B cell (primary cell): Measurements from ENCODE around the gene TMEM92. TPM values are rescaled to one million over a fixed set of nuclear protein-coding genes. Genes with fewer than 3 reads are reported as not detected.

ENCODE experiments used
- ATAC-seq: fragments of 200-7000 bp; cut with Tn5 transposase; one replicate; pipeline ENCODE4 v1.10.0; 2021; ENCODE audit warnings: low read depth, mild to moderate bottlenecking, moderate number of reproducible peaks, moderate library complexity
- CTCF ChIA-PET: fragments of 350-600 bp; sonication (Branson Sonifier 250); formaldehyde crosslinking; loops from one replicate; lab custom pipeline; 2021; ENCODE audit warnings: antibody characterized with exemption, inconsistent platforms; lab: Charles Lee
- POLR2A ChIA-PET: fragments of 350-600 bp; sonication (Branson Sonifier 250); formaldehyde crosslinking; loops from one replicate; lab custom pipeline; 2021; ENCODE audit warnings: antibody characterized with exemption; lab: Charles Lee
- DNase-seq: peaks from one replicate; pipeline ENCODE4 v3.0.0; 2013
- H2AFZ ChIP-seq: 2 replicates; pipeline ENCODE4 v1.6.1; 2012; ENCODE audit warnings: mild to moderate bottlenecking, low read depth, low read length; ENCODE audit not compliant: insufficient read depth, poor library complexity, severe bottlenecking
- H3K27ac ChIP-seq, 2 donors: 1 replicate in 1 of 2; 2 replicates in 1 of 2; pipeline ENCODE4 v1.5.1; 2012 to 2013; ENCODE audit warnings: low read length in 2 of 2, mild to moderate bottlenecking in 2 of 2, moderate library complexity in 1 of 2
- H3K27me3 ChIP-seq, 4 experiments: fragments of 200-600 bp in 1 of 4; sonication (generic) in 1 of 4; replicated peaks in 1 of 4; 1 replicate in 2 of 4; 2 replicates in 2 of 4; pipeline versions ENCODE4 v1.6.1 to v1.7.0; 2013 to 2016; ENCODE audit warnings: low read length in 3 of 4, mild to moderate bottlenecking in 2 of 4, mixed read lengths in 1 of 4, moderate library complexity in 1 of 4; ENCODE audit not compliant: insufficient read depth in 4 of 4, control insufficient read depth in 3 of 4; ENCODE audit errors: control extremely low read depth in 1 of 4
- H3K36me3 ChIP-seq, 2 experiments: replicated peaks in 1 of 2; 1 replicate in 1 of 2; 2 replicates in 1 of 2; pipeline versions ENCODE4 v1.6.1 to v1.7.1; 2013; ENCODE audit warnings: low read length in 1 of 2; ENCODE audit not compliant: insufficient read depth in 2 of 2, control insufficient read depth in 1 of 2; ENCODE audit errors: control extremely low read depth in 1 of 2, extremely low read depth in 1 of 2
- H3K4me1 ChIP-seq, 2 donors: fragments of 200-600 bp in 1 of 2; sonication (generic) in 1 of 2; 1 replicate in 1 of 2; 2 replicates in 1 of 2; pipeline versions ENCODE4 v1.5.1 to v1.6.1; 2013 to 2017; ENCODE audit warnings: low read length in 2 of 2; ENCODE audit not compliant: control insufficient read depth in 2 of 2, insufficient read depth in 2 of 2
- H3K4me2 ChIP-seq: replicated peaks from 2 replicates; pipeline ENCODE3; 2012; ENCODE audit warnings: mild to moderate bottlenecking, low read depth, low read length; ENCODE audit not compliant: poor library complexity, severe bottlenecking
- H3K4me3 ChIP-seq, 5 experiments: fragments of 200-600 bp in 1 of 5; sonication (generic) in 1 of 5; 1 replicate in 3 of 5; 2 replicates in 2 of 5; pipeline versions ENCODE4 v1.5.1 to v1.7.0; 2011 to 2016; ENCODE audit warnings: low read length in 4 of 5, mild to moderate bottlenecking in 4 of 5, low read depth in 2 of 5, control low read depth in 1 of 5, moderate library complexity in 1 of 5; ENCODE audit not compliant: insufficient read depth in 1 of 5; ENCODE audit errors: control extremely low read depth in 1 of 5, extremely low read depth in 1 of 5
- H3K79me2 ChIP-seq: fragments of 200-600 bp; sonication (generic); one replicate; pipeline ENCODE4 v1.6.0; 2016; ENCODE audit warnings: low read length; ENCODE audit not compliant: control insufficient read depth, insufficient read depth
- H3K9ac ChIP-seq: fragments of 200-600 bp; sonication (generic); 2 replicates; pipeline ENCODE4 v1.6.1; 2017; ENCODE audit warnings: mild to moderate bottlenecking, low read length, moderate library complexity
- H3K9me3 ChIP-seq, 3 donors: one replicate each; pipeline versions ENCODE4 v1.6.1 to v1.7.1; 2013; ENCODE audit warnings: low read length in 2 of 3; ENCODE audit not compliant: control insufficient read depth in 2 of 3, insufficient read depth in 1 of 3; ENCODE audit errors: control extremely low read depth in 1 of 3
- H4K20me1 ChIP-seq: 2 replicates; pipeline ENCODE4 v1.6.0; 2012; ENCODE audit warnings: mild to moderate bottlenecking, low read length; ENCODE audit not compliant: insufficient read depth, control insufficient read depth, poor library complexity, severe bottlenecking
- H3K27ac Mint-ChIP-seq: one replicate; pipeline ENCODE4 v1.8.0; 2021; ENCODE audit warnings: mixed read lengths
- H3K27me3 Mint-ChIP-seq: one replicate; pipeline ENCODE4 v1.8.0; 2021; ENCODE audit warnings: mixed read lengths
- H3K4me1 Mint-ChIP-seq: one replicate; pipeline ENCODE4 v1.8.0; 2021; ENCODE audit warnings: mixed read lengths
- H3K4me3 Mint-ChIP-seq: one replicate; pipeline ENCODE4 v1.8.0; 2021; ENCODE audit warnings: mixed read lengths
- H3K9me3 Mint-ChIP-seq: one replicate; pipeline ENCODE4 v1.8.0; 2022; ENCODE audit warnings: mixed read lengths; ENCODE audit not compliant: insufficient read depth
- EZH2 ChIP-seq: IDR thresholded peaks from 2 replicates; pipeline ENCODE4 v1.6.1; 2012; ENCODE audit warnings: borderline replicate concordance, low read depth, mild to moderate bottlenecking, moderate library complexity, low read length; ENCODE audit not compliant: insufficient read depth, poor library complexity, severe bottlenecking
- WGBS: methylation state at CpG from one replicate; pipeline ENCODE4 v1.1.5; 2013; ENCODE audit warnings: missing lambda C conversion rate; ENCODE audit not compliant: insufficient coverage; 5-methylcytosine and 5-hydroxymethylcytosine counted together
- intact Hi-C: fragments of 100-400 bp; cut with micrococcal nuclease; formaldehyde crosslinking; loops from one replicate; pipeline ENCODE4 v1.10.0; 2022
- polyA plus RNA-seq: library from polyadenylated mRNA; depleted of rRNA; stranded (reverse); fragments of >200 nt; gene quantifications from 2 replicates; pipeline ENCODE4 v1.2.3, GENCODE V29; 2012
- total RNA-seq, 2 donors: library from RNA; stranded (reverse); fragments of 120-200 nt in 1 of 2; gene quantifications; 1 replicate in 1 of 2; 2 replicates in 1 of 2; pipeline versions ENCODE4 v1.2.3 to v1.2.4, GENCODE V29; 2013 to 2022
- TF ChIP-seq, protein P1 (sequence below): fragments of 200-600 bp; IDR thresholded peaks from one replicate; pipeline ENCODE4 v1.8.0; 2022; ENCODE audit warnings: antibody characterized with exemption, mild to moderate bottlenecking

Gene TMEM92
- total and polyA plus RNA-seq, 2 donors (not counting 1 experiment from before 2014, with no cell fraction given), result not detected

- DNase-seq, result no peak
- Histone ChIP-seq H2AFZ (no peak overlapping the region), H3K9me3 (no peaks in the 10 kb centered on the region), H3K27me3 (peaks cover 0 to 26% (median 6%) of the 10 kb centered on the region in 4 experiments), H3K79me2 (no peaks in the 10 kb centered on the region), H3K4me3 (no peak overlapping the region), H4K20me1 (no peaks in the 10 kb centered on the region), H3K4me2 (no peak overlapping the region), H3K4me1 (no peaks in the 10 kb centered on the region), H3K36me3 (no peaks in the 10 kb centered on the region), H3K9ac (no peak overlapping the region), H3K27ac (no peak overlapping the region)
- ChIA-PET CTCF (interaction anchor here (1.2 to 9.5 kb wide), 2 partner anchors 20 to 90 kb away, joined by 4 to 156 read pairs; partner anchors contain the start of gene COL1A1), POLR2A (no interaction called here)
- no peak overlapping the region for H3K4me3 Mint-ChIP-seq
- H3K27me3 Mint-ChIP-seq, result peaks cover 43% of the 10 kb centered on the region
- H3K27ac Mint-ChIP-seq, result no peak overlapping the region
- intact Hi-C loops, result loop anchor here (10.0 kb wide), 1 partner anchor 428 kb away; no protein-coding TSS in a partner anchor
- no peaks in the 10 kb centered on the region for H3K9me3 Mint-ChIP-seq
- TF ChIP-seq, protein P1, sequence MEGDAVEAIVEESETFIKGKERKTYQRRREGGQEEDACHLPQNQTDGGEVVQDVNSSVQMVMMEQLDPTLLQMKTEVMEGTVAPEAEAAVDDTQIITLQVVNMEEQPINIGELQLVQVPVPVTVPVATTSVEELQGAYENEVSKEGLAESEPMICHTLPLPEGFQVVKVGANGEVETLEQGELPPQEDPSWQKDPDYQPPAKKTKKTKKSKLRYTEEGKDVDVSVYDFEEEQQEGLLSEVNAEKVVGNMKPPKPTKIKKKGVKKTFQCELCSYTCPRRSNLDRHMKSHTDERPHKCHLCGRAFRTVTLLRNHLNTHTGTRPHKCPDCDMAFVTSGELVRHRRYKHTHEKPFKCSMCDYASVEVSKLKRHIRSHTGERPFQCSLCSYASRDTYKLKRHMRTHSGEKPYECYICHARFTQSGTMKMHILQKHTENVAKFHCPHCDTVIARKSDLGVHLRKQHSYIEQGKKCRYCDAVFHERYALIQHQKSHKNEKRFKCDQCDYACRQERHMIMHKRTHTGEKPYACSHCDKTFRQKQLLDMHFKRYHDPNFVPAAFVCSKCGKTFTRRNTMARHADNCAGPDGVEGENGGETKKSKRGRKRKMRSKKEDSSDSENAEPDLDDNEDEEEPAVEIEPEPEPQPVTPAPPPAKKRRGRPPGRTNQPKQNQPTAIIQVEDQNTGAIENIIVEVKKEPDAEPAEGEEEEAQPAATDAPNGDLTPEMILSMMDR, result no peak
- no peak for TF ChIP-seq EZH2
- no CpG with 5 or more reads among the region's 3 CpGs for WGBS
- ATAC-seq, result no peak
- H3K4me1 Mint-ChIP-seq, result no peaks in the 10 kb centered on the region
These were observed 18.2 kb downstream of the TMEM92 start for GRCh38 chr17:50292465-50292864.

- 100% methylated on average over 1 of the region's 4 CpGs for WGBS
These were observed 20.8 kb downstream of the TMEM92 start for GRCh38 chr17:50295021-50295420.

More at GRCh38 chr17:50295021-50295420, 20.8 kb downstream of the TMEM92 start:
- Mint-ChIP-seq H3K9me3 (no peaks in the 10 kb centered on the region), H3K4me1 (no peaks in the 10 kb centered on the region), H3K27me3 (peaks cover 29% of the 10 kb centered on the region), H3K4me3 (no peak overlapping the region), H3K27ac (no peak overlapping the region)
- Histone ChIP-seq H3K4me2 (no peak overlapping the region), H3K27me3 (peaks cover 0 to 13% (median under 1%) of the 10 kb centered on the region in 4 experiments), H3K27ac (no peak overlapping the region), H3K79me2 (no peaks in the 10 kb centered on the region), H3K9me3 (no peaks in the 10 kb centered on the region), H3K9ac (no peak overlapping the region), H3K4me3 (no peak overlapping the region), H2AFZ (no peak overlapping the region), H3K36me3 (no peaks in the 10 kb centered on the region), H3K4me1 (no peaks in the 10 kb centered on the region), H4K20me1 (no peaks in the 10 kb centered on the region)
- TF ChIP-seq, protein P1, result no peak
- no peak for TF ChIP-seq EZH2
- ATAC-seq, result no peak
- ChIA-PET CTCF (interaction anchor here (1.0 to 9.5 kb wide), 6 partner anchors 19 to 202 kb away, joined by 3 to 156 read pairs (median 4); partner anchors contain the start of genes COL1A1 and PDK2), POLR2A (no interaction called here)
- no peak for DNase-seq
- intact Hi-C loops, result loop anchor here (10.0 kb wide), 1 partner anchor 430 kb away; no protein-coding TSS in a partner anchor
